GM10248 (cell line): ENCODE data around the gene RARA.

ENCODE experiments used
- CTCF ChIA-PET: fragments of 300-600 bp; sonication (Branson Sonifier 250); formaldehyde crosslinking; extraction: SDS; loops from one replicate; lab custom pipeline; 2021; ENCODE audit warnings: antibody characterized with exemption; lab: Yijun Ruan, JAX
- POLR2A ChIA-PET: fragments of 350-650 bp; sonication (Branson Sonifier 250); formaldehyde crosslinking; extraction: SDS; loops from one replicate; lab custom pipeline; 2020; ENCODE audit warnings: antibody characterized with exemption; lab: Yijun Ruan, JAX
- DNase-seq: peaks from one replicate; pipeline ENCODE4 v3.0.0; 2012; ENCODE audit errors: extremely low spot score
- TF ChIP-seq, protein P1 (sequence below): IDR thresholded peaks from 2 replicates; pipeline ENCODE4 v1.5.1; 2012; ENCODE audit warnings: mild to moderate bottlenecking, low read depth; ENCODE audit errors: extremely low read depth, missing control alignments, control extremely low read depth

Gene RARA

GRCh38 chr17:40350689-40351358 lies 41.8 kb downstream of the RARA start:
- no peak for DNase-seq
- POLR2A ChIA-PET: no interaction called here
- CTCF ChIA-PET: interaction anchor here (1.0 to 20.0 kb wide), 6 partner anchors 13 to 1312 kb away, joined by 3 to 604 read pairs (median 21); partner anchors contain the start of genes GJD3 and RARA
- TF ChIP-seq, protein P1, sequence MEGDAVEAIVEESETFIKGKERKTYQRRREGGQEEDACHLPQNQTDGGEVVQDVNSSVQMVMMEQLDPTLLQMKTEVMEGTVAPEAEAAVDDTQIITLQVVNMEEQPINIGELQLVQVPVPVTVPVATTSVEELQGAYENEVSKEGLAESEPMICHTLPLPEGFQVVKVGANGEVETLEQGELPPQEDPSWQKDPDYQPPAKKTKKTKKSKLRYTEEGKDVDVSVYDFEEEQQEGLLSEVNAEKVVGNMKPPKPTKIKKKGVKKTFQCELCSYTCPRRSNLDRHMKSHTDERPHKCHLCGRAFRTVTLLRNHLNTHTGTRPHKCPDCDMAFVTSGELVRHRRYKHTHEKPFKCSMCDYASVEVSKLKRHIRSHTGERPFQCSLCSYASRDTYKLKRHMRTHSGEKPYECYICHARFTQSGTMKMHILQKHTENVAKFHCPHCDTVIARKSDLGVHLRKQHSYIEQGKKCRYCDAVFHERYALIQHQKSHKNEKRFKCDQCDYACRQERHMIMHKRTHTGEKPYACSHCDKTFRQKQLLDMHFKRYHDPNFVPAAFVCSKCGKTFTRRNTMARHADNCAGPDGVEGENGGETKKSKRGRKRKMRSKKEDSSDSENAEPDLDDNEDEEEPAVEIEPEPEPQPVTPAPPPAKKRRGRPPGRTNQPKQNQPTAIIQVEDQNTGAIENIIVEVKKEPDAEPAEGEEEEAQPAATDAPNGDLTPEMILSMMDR: no peak

DNA sequence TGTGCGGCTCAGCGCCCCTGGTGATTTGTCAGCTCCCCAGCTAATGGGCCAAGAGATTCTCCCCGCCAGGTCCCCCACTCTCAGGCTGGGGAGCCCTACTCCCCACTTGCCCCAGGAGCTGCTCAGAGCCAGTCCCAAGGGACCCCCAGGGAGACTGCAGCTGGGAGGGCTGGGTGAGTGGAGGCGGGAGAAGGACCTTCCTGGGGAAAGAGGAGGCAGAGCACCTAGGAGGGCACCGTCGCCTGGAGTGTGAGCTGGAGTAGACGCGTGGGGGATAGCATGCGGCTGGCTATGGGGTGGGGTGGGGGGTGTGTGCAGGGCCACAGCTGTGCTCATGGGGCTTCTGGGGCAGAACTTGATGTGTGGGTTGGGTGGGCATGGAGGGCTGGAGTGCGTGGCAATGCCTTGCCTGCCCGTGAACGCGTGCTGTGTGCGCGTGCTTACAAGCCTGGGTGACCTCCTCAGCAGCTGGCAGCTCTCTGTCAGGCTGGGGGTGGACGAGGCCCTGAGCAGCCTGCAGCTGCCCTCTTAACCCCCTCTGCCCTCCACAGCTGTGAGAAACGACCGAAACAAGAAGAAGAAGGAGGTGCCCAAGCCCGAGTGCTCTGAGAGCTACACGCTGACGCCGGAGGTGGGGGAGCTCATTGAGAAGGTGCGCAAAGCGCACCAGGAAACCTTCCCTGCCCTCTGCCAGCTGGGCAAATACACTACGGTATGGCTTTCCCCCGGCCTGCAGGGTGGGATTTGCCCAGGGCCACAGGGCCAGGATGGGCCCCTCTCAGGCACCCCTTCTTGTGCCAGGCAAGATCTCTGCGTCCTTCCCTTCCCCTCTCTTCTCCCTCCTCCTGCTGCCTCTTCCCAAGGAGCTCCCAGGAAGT lies 42.6 kb downstream of the RARA start:
- POLR2A ChIA-PET: no interaction called here
- CTCF ChIA-PET: interaction anchor here (0.8 to 20.0 kb wide), 12 partner anchors 9 to 1311 kb away, joined by 3 to 604 read pairs (median 4); partner anchors contain the start of genes GJD3 and RARA
- TF ChIP-seq, protein P1: no peak
- DNase-seq: no peak

DNA sequence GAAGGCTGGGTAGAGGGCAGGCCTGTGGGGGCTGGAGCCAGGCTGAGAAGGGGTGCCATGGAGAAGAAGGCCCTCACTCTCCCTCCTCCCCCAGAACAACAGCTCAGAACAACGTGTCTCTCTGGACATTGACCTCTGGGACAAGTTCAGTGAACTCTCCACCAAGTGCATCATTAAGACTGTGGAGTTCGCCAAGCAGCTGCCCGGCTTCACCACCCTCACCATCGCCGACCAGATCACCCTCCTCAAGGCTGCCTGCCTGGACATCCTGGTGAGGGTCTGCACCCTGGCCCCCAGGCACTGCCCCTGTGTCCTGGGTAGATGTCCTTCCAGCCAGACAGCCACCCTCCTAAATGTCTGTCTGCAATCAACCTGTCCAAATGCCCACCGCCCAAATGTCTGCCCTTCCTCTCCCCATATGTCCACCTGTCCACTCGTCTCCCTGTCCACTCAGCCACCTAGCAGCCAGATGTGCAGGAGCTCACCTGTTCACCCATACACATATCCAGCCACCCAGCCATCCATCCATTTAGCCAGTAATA lies 43.3 kb downstream of the RARA start:
- POLR2A ChIA-PET: interaction anchor here (0.6 kb wide), 1 partner anchor 18 kb away, joined by 5 read pairs; no protein-coding TSS in a partner anchor
- TF ChIP-seq, protein P1: no peak
- CTCF ChIA-PET: interaction anchor here (0.8 to 20.0 kb wide), 10 partner anchors 10 to 182 kb away, joined by 3 to 604 read pairs (median 4); partner anchors contain the start of genes GJD3 and RARA
- no peak for DNase-seq

- ChIA-PET POLR2A (interaction anchor here (0.6 kb wide), 1 partner anchor 18 kb away, joined by 5 read pairs; no protein-coding TSS in a partner anchor), CTCF (interaction anchor here (1.3 to 20.0 kb wide), 11 partner anchors 11 to 196 kb away, joined by 3 to 604 read pairs (median 19); partner anchors contain the start of genes GJD3, RARA and TOP2A)
- TF ChIP-seq, protein P1: no peak
- no peak for DNase-seq
Observed at GRCh38 chr17:40352779-40353394, 43.9 kb downstream of the RARA start.

GRCh38 chr17:40354221-40355122 lies 45.5 kb downstream of the RARA start:
- CTCF ChIA-PET: interaction anchor here (0.7 to 20.0 kb wide), 38 partner anchors 9 to 1308 kb away, joined by 3 to 604 read pairs (median 5); partner anchors contain the start of genes GJD3, NR1D1, RARA and TOP2A
- TF ChIP-seq, protein P1: no peak
- POLR2A ChIA-PET: no interaction called here
- no peak for DNase-seq
